OCI-LY7 (cell line): ENCODE results near the gene ARHGAP18.

Experiments
- EZH2phosphoT487 ChIP-seq: fragments of 200-600 bp; sonication (generic); IDR thresholded peaks from 2 replicates; pipeline ENCODE4 v1.6.1; 2018; ENCODE audit warnings: low read depth, borderline replicate concordance, mild to moderate bottlenecking, mixed run types, antibody characterized with exemption, low read length, moderate library complexity, mixed read lengths
- TF ChIP-seq, protein P1 (sequence below): fragments of 200-600 bp; sonication (generic); conservative IDR thresholded peaks from 2 replicates; pipeline ENCODE4 v1.5.1; 2014; ENCODE audit warnings: mild to moderate bottlenecking, antibody characterized with exemption, low read length, moderate library complexity, mixed read lengths

DNA sequence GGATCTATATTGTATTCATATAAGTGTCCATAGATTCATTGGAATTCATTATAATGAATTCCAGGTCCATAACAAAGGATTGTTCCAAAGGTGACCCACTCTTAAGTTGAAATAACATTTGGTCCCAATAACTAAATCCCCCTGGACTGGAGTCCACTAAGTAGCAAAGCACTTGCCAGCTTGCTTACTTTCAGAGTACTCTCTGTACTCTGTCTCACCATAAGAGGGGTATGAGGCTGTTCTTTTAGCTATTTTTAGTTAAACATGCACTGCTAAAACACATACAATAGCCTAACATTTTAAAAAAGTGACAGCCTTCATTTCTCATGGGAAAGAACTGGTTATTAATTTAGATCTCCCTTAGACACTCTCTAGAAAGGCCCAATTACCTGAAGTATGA, 16.7 kb upstream of the ARHGAP18 start:
- TF ChIP-seq, protein P1, sequence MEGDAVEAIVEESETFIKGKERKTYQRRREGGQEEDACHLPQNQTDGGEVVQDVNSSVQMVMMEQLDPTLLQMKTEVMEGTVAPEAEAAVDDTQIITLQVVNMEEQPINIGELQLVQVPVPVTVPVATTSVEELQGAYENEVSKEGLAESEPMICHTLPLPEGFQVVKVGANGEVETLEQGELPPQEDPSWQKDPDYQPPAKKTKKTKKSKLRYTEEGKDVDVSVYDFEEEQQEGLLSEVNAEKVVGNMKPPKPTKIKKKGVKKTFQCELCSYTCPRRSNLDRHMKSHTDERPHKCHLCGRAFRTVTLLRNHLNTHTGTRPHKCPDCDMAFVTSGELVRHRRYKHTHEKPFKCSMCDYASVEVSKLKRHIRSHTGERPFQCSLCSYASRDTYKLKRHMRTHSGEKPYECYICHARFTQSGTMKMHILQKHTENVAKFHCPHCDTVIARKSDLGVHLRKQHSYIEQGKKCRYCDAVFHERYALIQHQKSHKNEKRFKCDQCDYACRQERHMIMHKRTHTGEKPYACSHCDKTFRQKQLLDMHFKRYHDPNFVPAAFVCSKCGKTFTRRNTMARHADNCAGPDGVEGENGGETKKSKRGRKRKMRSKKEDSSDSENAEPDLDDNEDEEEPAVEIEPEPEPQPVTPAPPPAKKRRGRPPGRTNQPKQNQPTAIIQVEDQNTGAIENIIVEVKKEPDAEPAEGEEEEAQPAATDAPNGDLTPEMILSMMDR = no peak
- no peak for TF ChIP-seq EZH2phosphoT487
